Measurements from ENCODE around the gene EFCAB12.
"Not testable (repeated sequence)": the region's sequence is repeated elsewhere in the genome, so short reads cannot be mapped to it uniquely, and the experiment has no call there.

The EFCAB12 gene

GRCh38 chr3:129366312-129366831, 62.1 kb downstream of the EFCAB12 start:
- no peak for DNase-seq (ENCODE audit: low read depth)

- DNase-seq (ENCODE audit: low read depth): no peak
These were observed 62.9 kb downstream of the EFCAB12 start for GRCh38 chr3:129365296-129366136.

GRCh38 chr3:129364811-129365210, 63.6 kb downstream of the EFCAB12 start:
- not testable (repeated sequence) for DNase-seq (ENCODE audit: low read depth)

- not testable (repeated sequence) for DNase-seq (ENCODE audit: low read depth)
These were observed 65.1 kb downstream of the EFCAB12 start for GRCh38 chr3:129363356-129363755.

GRCh38 chr3:129360705-129361460, 67.6 kb downstream of the EFCAB12 start:
- no peak for DNase-seq (ENCODE audit: low read depth)

- DNase-seq (ENCODE audit: low read depth): no peak
These were observed 68.2 kb downstream of the EFCAB12 start for GRCh38 chr3:129360171-129360611.

GRCh38 chr3:129358772-129359371, 69.6 kb downstream of the EFCAB12 start:
- DNase-seq (ENCODE audit: low read depth): no peak

GRCh38 chr3:129358177-129358771, 70.2 kb downstream of the EFCAB12 start:
- DNase-seq (ENCODE audit: low read depth): no peak

GRCh38 chr3:129357616-129358015, 70.8 kb downstream of the EFCAB12 start:
- no peak for DNase-seq (ENCODE audit: low read depth)

GRCh38 chr3:129356756-129357425, 71.5 kb downstream of the EFCAB12 start:
- DNase-seq (ENCODE audit: low read depth): no peak

GRCh38 chr3:129353589-129353941, 74.9 kb downstream of the EFCAB12 start:
- DNase-seq (ENCODE audit: low read depth): no peak

- DNase-seq (ENCODE audit: low read depth): no peak
These were observed 75.5 kb downstream of the EFCAB12 start for GRCh38 chr3:129352650-129353588.

GRCh38 chr3:129352045-129352444, 76.4 kb downstream of the EFCAB12 start:
- no peak for DNase-seq (ENCODE audit: low read depth)

Data from activated T-helper 9 cell treated with anti-CD3 and anti-CD28 coated beads, Interleukin-2, amount 50 U/mL, for 16 hours (primary cell).